Activated CD8-positive, alpha-beta memory T cell treated with anti-CD3 and anti-CD28 coated beads for 36 hours (primary cell): ENCODE measurements around the gene SNED1. TPM values are rescaled to one million over a fixed set of nuclear protein-coding genes. Genes with fewer than 3 reads are reported as not detected.

ENCODE experiments used
- CTCF ChIA-PET: fragments of 350-600 bp; sonication (Branson Sonifier 250); formaldehyde crosslinking; loops from one replicate; lab custom pipeline; 2021; ENCODE audit warnings: antibody characterized with exemption; lab: Charles Lee
- POLR2A ChIA-PET: fragments of 350-600 bp; sonication (Branson Sonifier 250); formaldehyde crosslinking; loops from one replicate; lab custom pipeline; 2021; ENCODE audit warnings: antibody characterized with exemption; lab: Charles Lee
- total RNA-seq, 2 experiments: library from RNA; stranded (reverse); gene quantifications; one replicate each; pipeline ENCODE4 v1.2.3, GENCODE V29; 2021

Gene SNED1
- total RNA-seq, 2 experiments from 2014 or later = 0.53 to 0.63 TPM

DNA sequence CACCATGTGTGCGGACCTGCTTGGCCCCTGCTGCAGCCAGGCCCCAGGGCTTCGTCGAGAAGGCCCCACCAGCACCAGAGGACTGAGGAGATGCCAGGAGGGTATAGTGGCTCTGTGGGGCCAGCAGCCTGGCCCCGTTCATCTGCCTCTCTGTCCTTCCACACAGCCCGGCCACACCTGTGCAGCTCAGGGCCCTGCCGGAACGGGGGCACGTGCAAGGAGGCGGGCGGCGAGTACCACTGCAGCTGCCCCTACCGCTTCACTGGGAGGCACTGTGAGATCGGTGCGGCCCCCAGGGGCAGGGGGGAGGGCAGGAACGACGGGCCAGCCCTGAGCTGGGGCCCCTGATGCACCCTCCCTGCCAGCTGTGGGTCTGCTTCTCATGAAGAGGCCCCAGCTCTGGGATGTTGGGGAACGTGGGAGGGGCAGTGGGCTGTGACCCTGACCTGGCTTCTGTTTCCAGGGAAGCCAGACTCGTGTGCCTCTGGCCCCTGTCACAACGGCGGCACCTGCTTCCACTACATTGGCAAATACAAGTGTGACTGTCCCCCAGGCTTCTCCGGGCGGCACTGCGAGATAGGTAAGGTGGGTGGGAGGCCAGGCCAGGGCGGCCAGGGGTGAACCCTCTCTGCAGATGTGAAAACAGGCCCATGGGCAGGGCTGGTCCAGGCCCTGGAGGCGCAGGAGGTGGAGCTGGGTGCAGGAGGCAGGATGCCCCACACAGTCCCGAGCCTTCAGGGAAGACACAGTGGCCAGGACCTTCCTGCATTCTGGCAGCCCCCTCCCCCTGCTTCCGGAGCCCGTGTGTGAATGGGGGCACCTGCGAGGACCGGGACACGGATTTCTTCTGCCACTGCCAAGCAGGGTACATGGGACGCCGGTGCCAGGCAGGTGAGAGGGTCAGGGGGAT lies 53.4 kb downstream of the SNED1 start:
- POLR2A ChIA-PET = no interaction called here

DNA sequence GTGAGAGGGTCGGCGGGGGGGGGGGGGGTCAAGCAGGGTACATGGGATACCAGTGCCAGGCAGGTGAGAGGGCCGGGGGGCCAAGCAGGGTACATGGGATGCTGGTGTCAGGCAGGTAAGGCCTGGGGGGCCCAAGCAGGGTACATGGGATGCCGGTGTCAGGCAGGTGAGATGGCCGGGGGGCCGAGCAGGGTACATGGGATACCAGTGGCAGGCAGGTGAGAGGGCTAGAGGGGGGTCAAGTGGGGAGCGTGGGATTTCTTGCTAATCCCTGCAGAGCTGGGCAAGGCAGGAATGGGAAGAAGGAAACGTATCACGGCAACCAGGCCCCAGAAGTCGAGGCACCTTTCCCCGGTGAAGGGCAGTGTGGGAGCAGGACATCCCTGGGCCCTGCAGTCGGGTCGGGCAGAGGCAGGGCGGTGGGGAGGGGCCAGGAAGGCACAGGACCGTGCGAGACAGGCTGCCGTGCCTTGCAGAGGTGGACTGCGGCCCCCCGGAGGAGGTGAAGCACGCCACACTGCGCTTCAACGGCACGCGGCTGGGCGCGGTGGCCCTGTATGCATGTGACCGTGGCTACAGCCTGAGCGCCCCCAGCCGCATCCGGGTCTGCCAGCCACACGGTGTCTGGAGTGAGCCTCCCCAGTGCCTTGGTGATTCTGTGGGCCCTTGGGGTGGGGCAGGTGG lies 54.4 kb downstream of the SNED1 start:
- ChIA-PET POLR2A (no interaction called here), CTCF (no interaction called here)

More for the DNA sequence above, 53.4 kb downstream of the SNED1 start:
- CTCF ChIA-PET = no interaction called here

DNA sequence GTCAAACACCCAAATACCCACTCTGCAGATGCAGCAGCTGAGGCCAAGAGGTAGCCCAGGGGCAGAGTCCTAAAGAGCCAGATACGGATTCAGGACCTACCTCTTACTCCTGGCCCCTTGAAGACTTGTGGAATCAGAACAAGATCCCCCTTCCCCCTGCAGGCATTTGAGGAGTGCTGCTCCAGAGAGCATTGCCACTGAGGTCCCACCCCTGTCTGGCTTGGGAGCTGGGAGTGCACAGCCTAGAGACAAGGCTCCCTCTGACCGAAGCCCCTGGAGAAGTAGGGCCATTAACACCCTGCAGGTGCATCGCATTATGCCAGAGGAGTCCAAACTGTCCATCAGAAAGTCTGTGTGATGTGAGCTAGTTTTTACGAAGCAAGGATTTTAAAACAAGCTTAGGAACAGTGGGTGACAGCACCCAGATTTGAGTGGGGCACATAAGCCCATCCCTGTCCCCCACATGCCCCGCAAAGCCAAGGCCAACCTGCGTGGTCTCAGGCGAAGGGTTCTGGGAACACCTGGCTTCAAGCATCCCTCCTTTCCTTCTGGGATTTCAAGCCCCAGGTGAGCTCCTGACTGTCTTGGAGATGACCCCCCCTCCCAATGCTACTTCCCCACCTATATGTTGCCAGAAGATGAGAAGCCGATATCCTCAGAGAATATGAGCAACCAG lies 55.3 kb downstream of the SNED1 start:
- CTCF ChIA-PET = no interaction called here
- POLR2A ChIA-PET = no interaction called here

DNA sequence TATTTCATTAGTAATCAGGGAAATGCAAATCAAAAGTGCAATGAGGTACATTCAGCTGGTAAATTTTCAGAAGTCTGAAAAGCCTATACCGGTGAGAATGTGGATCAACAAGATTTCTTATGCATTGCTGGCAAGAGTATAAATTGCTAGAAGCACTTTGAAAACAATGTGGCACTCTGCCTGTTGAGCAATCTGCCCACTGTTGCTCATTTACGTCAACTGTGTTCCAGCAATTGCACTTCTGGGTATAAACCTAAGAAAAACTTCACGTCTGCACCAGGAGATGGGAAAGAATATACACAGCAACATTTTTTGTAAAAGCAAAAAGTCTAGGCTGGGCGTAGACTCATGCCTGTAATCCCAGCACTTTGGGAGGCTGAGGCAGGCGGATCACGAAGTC lies 62.9 kb downstream of the SNED1 start:
- POLR2A ChIA-PET = interaction anchor here (0.6 kb wide), 1 partner anchor 50 kb away, joined by 10 read pairs; no protein-coding TSS in a partner anchor
- CTCF ChIA-PET = no interaction called here

DNA sequence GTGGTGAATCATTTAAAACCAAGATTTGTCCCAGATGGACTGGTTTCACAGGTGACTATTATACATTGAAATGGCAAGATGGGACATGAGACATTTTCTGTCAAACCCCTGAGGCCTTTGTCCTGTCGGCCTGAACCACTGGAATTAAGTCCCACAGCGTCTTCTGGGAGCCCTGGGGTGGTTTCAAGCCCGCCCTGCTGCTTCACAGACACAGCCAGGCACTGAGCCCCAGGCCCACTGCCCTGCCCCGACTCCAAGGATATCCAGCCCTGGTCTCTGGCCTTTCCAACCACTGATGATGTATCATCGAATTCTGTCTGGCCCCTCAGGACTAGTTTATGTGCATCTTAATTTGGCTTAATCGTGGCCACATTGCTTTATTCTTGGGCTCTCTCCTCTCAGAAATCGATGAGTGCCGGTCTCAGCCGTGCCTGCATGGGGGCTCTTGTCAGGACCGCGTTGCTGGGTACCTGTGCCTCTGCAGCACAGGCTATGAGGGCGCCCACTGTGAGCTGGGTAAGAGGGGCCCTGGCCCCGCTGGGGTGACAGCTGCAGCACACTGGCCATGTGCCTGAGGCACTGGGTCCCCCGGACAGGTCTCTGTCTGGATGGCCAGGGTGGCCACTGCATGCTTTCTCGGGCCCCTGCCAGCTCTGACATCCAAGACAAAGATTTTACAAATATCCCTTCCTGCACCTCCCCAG lies 64.1 kb downstream of the SNED1 start:
- POLR2A ChIA-PET = no interaction called here
- CTCF ChIA-PET = no interaction called here

GRCh38 chr2:241063093-241063551 lies 64.7 kb downstream of the SNED1 start:
- CTCF ChIA-PET = interaction anchor here (1.1 kb wide), 1 partner anchor 21 kb away, joined by 3 read pairs; no protein-coding TSS in a partner anchor
- POLR2A ChIA-PET = no interaction called here

GRCh38 chr2:241063587-241063986 lies 65.2 kb downstream of the SNED1 start:
- POLR2A ChIA-PET = no interaction called here
- CTCF ChIA-PET = interaction anchor here (1.1 kb wide), 1 partner anchor 21 kb away, joined by 3 read pairs; no protein-coding TSS in a partner anchor

- POLR2A ChIA-PET = no interaction called here
- CTCF ChIA-PET = interaction anchor here (1.1 kb wide), 1 partner anchor 20 kb away, joined by 3 read pairs; no protein-coding TSS in a partner anchor
These were observed 65.8 kb downstream of the SNED1 start for GRCh38 chr2:241064008-241064801.

- ChIA-PET CTCF (no interaction called here), POLR2A (no interaction called here)
These were observed 66.5 kb downstream of the SNED1 start for GRCh38 chr2:241064802-241065354.

DNA sequence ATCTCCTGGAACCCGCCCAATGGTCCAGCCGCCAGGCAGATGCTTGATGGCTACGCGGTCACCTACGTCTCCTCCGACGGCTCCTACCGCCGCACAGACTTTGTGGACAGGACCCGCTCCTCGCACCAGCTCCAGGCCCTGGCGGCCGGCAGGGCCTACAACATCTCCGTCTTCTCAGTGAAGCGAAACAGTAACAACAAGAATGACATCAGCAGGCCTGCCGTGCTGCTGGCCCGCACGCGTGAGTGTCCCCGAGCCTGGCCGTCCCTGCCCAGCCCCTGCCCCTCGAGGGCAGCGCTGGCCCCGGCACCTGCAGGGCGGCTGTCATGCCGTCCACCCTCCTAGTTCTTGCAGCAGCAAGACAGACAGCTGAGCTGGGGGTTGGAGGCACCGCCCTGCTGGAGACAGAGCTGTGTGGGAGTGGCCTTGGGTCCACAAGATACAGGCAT lies 67.0 kb downstream of the SNED1 start:
- ChIA-PET POLR2A (no interaction called here), CTCF (no interaction called here)

DNA sequence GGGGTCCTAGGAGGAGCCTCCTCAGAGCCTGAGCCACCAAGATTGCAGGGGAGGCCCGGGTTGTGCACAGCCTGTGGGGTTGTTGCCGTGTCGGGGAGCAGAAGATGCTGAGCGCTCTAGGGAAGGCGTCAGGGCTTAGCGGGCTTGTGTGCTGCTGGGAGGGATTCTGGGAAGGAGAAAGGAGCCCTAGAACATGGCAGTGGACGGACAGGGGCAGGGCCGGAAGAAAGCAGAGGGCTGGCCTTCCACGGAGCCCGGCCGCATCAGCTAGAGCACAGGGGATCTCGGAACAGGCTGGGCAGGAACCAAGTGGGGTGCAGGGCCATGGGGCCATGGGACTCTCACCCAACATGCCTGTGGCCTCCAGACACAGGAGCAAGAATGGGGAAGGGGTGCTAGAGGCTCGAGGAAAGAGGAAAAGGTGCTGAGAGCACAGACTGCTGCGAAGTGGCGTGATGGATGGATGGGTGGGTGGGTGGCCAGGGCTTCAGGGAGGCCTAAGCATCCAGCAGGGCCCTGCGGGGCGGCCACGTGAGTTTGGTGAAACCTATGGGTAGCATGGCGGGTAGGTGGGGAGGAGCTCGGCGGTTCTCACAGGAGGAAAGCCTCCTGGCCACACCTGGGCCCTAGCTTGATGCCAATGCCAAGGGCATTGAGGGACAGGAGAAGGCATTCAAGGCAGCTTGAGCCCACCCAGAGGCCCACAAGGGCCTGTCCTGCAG lies 67.9 kb downstream of the SNED1 start:
- CTCF ChIA-PET = interaction anchor here (0.6 kb wide), 1 partner anchor 12 kb away, joined by 4 read pairs; no protein-coding TSS in a partner anchor

GRCh38 chr2:241066893-241067341 lies 68.5 kb downstream of the SNED1 start:
- CTCF ChIA-PET = interaction anchor here (0.6 kb wide), 1 partner anchor 12 kb away, joined by 4 read pairs; no protein-coding TSS in a partner anchor
- POLR2A ChIA-PET = no interaction called here

More for the DNA sequence above, 67.9 kb downstream of the SNED1 start:
- POLR2A ChIA-PET = no interaction called here

DNA sequence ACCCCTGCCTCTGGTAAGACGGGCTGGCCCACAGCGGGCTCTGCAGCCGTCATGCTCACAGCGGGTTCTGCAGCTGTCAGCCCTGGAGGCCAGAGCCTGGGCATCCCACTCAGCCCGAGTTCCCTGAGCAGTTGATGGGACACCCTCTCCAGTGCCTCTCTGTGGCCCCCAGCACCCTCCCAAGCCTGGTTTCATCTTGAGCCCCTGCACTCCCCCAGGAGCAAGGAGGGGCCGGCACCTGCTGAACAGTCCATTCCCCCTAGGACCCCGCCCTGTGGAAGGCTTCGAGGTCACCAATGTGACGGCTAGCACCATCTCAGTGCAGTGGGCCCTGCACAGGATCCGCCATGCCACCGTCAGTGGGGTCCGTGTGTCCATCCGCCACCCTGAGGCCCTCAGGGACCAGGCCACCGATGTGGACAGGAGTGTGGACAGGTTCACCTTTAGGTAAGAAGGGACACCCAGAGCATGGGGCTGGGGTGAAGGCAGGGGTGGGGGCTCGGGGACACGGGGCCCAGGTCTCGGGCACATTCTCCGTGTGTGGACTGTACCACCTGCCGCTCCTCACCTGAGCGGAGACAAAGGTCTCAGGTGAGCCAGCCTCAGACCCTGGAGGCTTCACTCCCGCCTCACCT lies 69.2 kb downstream of the SNED1 start:
- ChIA-PET POLR2A (no interaction called here), CTCF (no interaction called here)

DNA sequence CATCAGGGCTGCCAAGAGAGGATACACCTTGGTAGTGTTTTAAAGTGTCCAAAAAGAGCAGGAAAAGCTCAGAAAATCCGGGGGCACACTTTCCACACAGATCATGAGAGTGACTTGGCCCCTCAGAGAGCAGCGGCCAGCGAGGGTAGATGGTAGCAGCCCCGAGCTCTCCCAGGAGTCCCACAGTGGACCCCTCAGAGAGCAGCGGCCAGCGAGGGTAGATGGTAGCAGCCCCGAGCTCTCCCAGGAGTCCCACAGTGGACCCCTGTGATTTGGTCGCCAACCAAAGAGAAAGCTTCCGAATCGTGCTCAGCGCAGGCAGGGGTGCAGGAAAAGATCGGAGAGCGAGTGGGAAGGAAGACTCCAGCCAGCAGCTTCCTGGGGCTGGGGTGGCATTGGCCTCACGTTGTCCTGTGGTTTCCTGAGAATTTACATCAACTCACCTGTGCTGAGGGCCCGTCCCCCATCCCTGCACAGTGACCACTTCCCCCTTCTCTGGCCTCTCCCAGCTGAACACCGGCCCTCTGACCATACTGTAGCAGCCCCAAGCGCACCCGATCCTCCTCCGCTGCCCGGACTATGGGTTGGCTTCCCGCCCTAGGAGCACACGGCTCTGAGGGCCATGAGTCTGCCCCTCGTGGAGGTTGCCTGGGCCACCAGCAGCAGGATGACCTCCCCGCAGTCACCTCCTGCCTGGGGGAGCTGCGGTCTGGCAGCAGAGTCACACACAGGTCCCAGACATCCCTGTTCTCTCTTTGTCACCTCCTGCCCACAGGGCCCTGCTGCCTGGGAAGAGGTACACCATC lies 69.9 kb downstream of the SNED1 start:
- CTCF ChIA-PET = interaction anchor here (1.3 kb wide), 1 partner anchor 9 kb away, joined by 3 read pairs; no protein-coding TSS in a partner anchor
- POLR2A ChIA-PET = no interaction called here

DNA sequence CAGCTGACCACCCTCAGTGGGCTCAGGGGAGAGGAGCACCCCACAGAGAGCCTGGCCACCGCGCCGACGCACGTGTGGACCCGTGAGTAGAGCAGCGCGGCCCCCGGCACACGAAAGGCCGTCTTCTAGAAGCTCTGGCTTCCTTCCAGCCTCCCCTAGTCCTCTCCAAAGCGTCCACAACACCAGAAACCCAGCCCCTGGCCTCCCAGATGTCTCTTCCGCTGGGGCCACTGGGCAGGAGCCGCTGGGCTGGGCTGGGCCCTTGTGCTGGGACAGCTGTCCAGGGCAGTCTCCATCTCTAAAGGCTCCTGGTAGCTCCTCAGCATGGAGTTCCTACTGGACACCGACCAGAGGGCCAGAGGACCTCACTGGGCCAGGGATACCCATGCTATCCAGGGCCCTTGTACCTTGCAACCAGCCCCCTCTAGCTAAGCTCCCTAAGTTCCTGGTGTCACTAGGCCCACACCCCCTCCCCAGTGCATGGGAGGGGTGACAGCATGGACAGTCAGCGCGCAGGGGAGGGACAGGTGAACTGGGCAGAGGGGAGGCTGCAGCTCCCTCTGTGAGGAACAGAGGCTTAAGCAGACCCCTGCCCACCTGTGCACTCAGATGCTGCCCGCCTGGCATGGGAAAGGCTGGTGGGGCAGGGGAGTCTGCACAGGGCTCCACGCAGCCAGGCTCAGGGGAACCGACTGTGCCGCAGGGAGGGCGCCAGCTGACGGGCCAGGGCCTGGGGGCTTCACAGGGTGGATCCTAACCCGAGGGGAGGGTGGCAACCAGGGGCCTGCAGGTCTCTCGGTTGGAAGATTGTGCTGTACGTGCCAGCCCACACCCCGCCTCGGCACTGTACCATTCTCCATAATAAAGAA lies 70.8 kb downstream of the SNED1 start:
- CTCF ChIA-PET = interaction anchor here (1.3 kb wide), 1 partner anchor 8 kb away, joined by 3 read pairs; no protein-coding TSS in a partner anchor
- POLR2A ChIA-PET = no interaction called here
